ENCODE data around the gene OR4X1. TPM values are rescaled to one million over a fixed set of nuclear protein-coding genes. Genes with fewer than 3 reads are reported as not detected.
"Not testable (repeated sequence)": the region's sequence is repeated elsewhere in the genome, so short reads cannot be mapped to it uniquely, and the experiment has no call there.

The OR4X1 gene, protein sequence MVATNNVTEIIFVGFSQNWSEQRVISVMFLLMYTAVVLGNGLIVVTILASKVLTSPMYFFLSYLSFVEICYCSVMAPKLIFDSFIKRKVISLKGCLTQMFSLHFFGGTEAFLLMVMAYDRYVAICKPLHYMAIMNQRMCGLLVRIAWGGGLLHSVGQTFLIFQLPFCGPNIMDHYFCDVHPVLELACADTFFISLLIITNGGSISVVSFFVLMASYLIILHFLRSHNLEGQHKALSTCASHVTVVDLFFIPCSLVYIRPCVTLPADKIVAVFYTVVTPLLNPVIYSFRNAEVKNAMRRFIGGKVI
- total RNA-seq (not detected in 2 replicates), polyA plus RNA-seq (not detected in 2 replicates), polyA minus RNA-seq (ENCODE audit: low replicate concordance) (not detected in 2 replicates)
- not detected in 2 replicates for polyA plus RNA-seq (2012)

DNA sequence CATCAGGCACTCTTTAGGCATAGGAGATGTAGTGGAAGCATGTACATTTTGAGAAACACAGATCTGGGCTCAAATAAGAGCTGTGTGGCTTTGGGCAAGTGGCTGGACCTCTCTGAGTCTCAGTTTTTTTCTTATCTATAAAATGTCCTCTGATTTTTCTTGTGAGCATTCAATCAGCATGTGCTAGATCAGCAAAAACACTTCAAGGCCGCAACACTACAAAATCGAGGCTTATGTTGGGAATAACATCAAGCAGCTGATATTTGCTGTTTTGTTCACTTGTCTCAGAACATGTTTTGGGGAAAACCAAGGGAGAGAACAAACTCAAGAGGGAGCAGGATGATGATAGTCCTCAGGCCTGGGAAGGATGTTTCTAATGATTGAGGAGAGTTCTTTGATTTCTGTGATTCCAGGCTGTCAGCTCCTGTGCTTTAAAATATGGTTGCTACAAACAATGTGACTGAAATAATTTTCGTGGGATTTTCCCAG lies at the start of gene OR4X1:
OR4X1 (plus strand) TSS at position 439 of the 489 bp plus-strand sequence; CDS start at position 439, 0 bp downstream.
- no peaks in the 10 kb centered on the region for H3K36me3 ChIP-seq (ENCODE audit: control insufficient read depth, insufficient read depth, low read length)
- TF ChIP-seq, protein P1, sequence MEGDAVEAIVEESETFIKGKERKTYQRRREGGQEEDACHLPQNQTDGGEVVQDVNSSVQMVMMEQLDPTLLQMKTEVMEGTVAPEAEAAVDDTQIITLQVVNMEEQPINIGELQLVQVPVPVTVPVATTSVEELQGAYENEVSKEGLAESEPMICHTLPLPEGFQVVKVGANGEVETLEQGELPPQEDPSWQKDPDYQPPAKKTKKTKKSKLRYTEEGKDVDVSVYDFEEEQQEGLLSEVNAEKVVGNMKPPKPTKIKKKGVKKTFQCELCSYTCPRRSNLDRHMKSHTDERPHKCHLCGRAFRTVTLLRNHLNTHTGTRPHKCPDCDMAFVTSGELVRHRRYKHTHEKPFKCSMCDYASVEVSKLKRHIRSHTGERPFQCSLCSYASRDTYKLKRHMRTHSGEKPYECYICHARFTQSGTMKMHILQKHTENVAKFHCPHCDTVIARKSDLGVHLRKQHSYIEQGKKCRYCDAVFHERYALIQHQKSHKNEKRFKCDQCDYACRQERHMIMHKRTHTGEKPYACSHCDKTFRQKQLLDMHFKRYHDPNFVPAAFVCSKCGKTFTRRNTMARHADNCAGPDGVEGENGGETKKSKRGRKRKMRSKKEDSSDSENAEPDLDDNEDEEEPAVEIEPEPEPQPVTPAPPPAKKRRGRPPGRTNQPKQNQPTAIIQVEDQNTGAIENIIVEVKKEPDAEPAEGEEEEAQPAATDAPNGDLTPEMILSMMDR (conservative IDR thresholded peaks at IDR 0.05 in 1 of 2, IDR thresholded peaks at IDR 0.05 in 1 of 2; ENCODE audit: low read depth in 1 of 2, low read length in 2 of 2) = no peak
- TF ChIP-seq EZH2 (IDR thresholded peaks at IDR 0.05; ENCODE audit: low read length, missing control alignments) = no peak

DNA sequence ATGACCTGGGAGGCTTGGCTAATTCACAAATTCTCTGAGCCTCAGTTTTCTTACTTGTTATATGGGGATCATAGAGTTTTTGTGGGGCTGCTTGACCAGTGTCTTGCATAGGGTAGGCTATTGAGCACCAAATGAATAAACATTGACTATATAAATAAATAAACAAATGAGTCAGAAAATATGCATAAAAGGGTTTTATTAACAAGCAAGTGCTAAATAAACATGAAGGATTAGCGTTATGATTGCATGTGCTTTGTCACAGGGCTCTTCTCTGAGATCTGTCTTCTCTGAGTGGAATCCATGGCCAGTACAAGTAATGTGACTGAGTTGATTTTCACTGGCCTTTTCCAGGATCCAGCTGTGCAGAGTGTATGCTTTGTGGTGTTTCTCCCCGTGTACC lies 47.2 kb upstream of the OR4X1 start, which contains the start of gene OR4B1:
OR4B1 (plus strand) TSS at position 301 of the 400 bp plus-strand sequence; CDS start at position 301, 0 bp downstream.
- H3K36me3 ChIP-seq (ENCODE audit: control insufficient read depth, insufficient read depth, low read length) = no peaks in the 10 kb centered on the region
- H3K4me1 ChIP-seq (ENCODE audit: control insufficient read depth, extremely low read depth, insufficient read depth, low read length) = no peaks in the 10 kb centered on the region
- no peak within 1 kb of the TSS for H2AFZ ChIP-seq (ENCODE audit: low read length)
- no peak within 1 kb of the TSS for H3K27ac ChIP-seq (ENCODE audit: insufficient read depth, low read length)
- no peak within 1 kb of the TSS for H3K9ac ChIP-seq (ENCODE audit: insufficient read depth, low read length)
- H3K4me3 ChIP-seq (replicated peaks in 1 of 4; ENCODE audit: control extremely low read depth in 1 of 4, insufficient read depth in 1 of 4, low read depth in 3 of 4, low read length in 4 of 4) = no peak within 1 kb of the TSS
- no peaks in the 10 kb centered on the region for H3K27me3 ChIP-seq (ENCODE audit: control insufficient read depth, insufficient read depth, low read length)
- no peaks in the 10 kb centered on the region for H4K20me1 ChIP-seq (ENCODE audit: control insufficient read depth, extremely low read depth, insufficient read depth, low read length)
- no peaks in the 10 kb centered on the region for H3K9me3 ChIP-seq (ENCODE audit: control insufficient read depth, insufficient read depth, low read depth, low read length)
- TF ChIP-seq, protein P1 (conservative IDR thresholded peaks at IDR 0.05 in 1 of 2, IDR thresholded peaks at IDR 0.05 in 1 of 2; ENCODE audit: low read depth in 1 of 2, low read length in 2 of 2) = no peak
- TF ChIP-seq EZH2 (IDR thresholded peaks at IDR 0.05; ENCODE audit: low read length, missing control alignments) = no peak
- no peak for DNase-seq (ENCODE audit: low read depth in 2 of 2)
- no peak within 1 kb of the TSS for H3K4me2 ChIP-seq (ENCODE audit: extremely low read depth, insufficient read depth, low read length)
- no peaks in the 10 kb centered on the region for H3K79me2 ChIP-seq (ENCODE audit: control insufficient read depth, insufficient read depth, low read length)

More for the DNA sequence above, at the start of gene OR4X1:
- Histone ChIP-seq H3K9ac (ENCODE audit: insufficient read depth, low read length) (no peak within 1 kb of the TSS), H3K9me3 (ENCODE audit: control insufficient read depth, insufficient read depth, low read depth, low read length) (no peaks in the 10 kb centered on the region), H3K4me1 (ENCODE audit: control insufficient read depth, extremely low read depth, insufficient read depth, low read length) (no peaks in the 10 kb centered on the region), H3K4me3 (replicated peaks in 1 of 4; ENCODE audit: control extremely low read depth in 1 of 4, insufficient read depth in 1 of 4, low read depth in 3 of 4, low read length in 4 of 4) (no peak within 1 kb of the TSS), H3K27me3 (ENCODE audit: control insufficient read depth, insufficient read depth, low read length) (no peaks in the 10 kb centered on the region), H4K20me1 (ENCODE audit: control insufficient read depth, extremely low read depth, insufficient read depth, low read length) (no peaks in the 10 kb centered on the region), H3K79me2 (ENCODE audit: control insufficient read depth, insufficient read depth, low read length) (no peaks in the 10 kb centered on the region), H3K27ac (ENCODE audit: insufficient read depth, low read length) (no peak within 1 kb of the TSS), H2AFZ (ENCODE audit: low read length) (no peak within 1 kb of the TSS), H3K4me2 (ENCODE audit: extremely low read depth, insufficient read depth, low read length) (no peak within 1 kb of the TSS)
- no peak for DNase-seq (ENCODE audit: low read depth in 2 of 2)

DNA sequence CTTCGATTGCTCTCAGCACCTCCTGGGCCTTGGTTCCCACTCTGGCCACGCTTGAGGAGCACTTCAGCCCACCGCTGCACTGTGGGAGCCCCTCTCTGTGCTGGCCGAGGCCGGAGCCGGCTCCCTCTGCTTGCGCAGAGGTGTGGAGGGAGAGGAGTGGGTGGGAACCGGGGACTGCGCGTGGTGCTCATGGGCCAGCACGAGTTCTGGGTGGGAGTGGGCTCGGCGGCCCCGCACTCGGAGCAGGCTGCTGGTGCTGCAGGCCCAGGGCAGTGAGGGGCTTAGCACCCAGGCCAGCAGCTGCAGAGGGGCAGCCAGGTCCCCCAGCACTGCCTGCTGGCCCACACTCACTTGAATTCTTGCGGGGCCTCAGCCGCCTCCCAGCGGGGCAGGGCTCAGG lies 34.9 kb upstream of the OR4X1 start:
- Histone ChIP-seq H3K4me3 (replicated peaks in 1 of 4; ENCODE audit: control extremely low read depth in 1 of 4, insufficient read depth in 1 of 4, low read depth in 3 of 4, low read length in 4 of 4) (no peak overlapping the region), H3K79me2 (ENCODE audit: control insufficient read depth, insufficient read depth, low read length) (no peaks in the 10 kb centered on the region), H3K36me3 (ENCODE audit: control insufficient read depth, insufficient read depth, low read length) (no peaks in the 10 kb centered on the region), H3K9ac (ENCODE audit: insufficient read depth, low read length) (no peak overlapping the region), H3K4me1 (ENCODE audit: control insufficient read depth, extremely low read depth, insufficient read depth, low read length) (no peaks in the 10 kb centered on the region), H3K27me3 (ENCODE audit: control insufficient read depth, insufficient read depth, low read length) (no peaks in the 10 kb centered on the region), H4K20me1 (ENCODE audit: control insufficient read depth, extremely low read depth, insufficient read depth, low read length) (no peaks in the 10 kb centered on the region), H3K4me2 (ENCODE audit: extremely low read depth, insufficient read depth, low read length) (no peak overlapping the region), H3K9me3 (ENCODE audit: control insufficient read depth, insufficient read depth, low read depth, low read length) (no peaks in the 10 kb centered on the region), H2AFZ (ENCODE audit: low read length) (no peak overlapping the region), H3K27ac (ENCODE audit: insufficient read depth, low read length) (no peak overlapping the region)
- no peak for TF ChIP-seq EZH2 (IDR thresholded peaks at IDR 0.05; ENCODE audit: low read length, missing control alignments)
- TF ChIP-seq, protein P1 (conservative IDR thresholded peaks at IDR 0.05 in 1 of 2, IDR thresholded peaks at IDR 0.05 in 1 of 2; ENCODE audit: low read depth in 1 of 2, low read length in 2 of 2) = no peak
- no peak for DNase-seq (ENCODE audit: low read depth in 2 of 2)

DNA sequence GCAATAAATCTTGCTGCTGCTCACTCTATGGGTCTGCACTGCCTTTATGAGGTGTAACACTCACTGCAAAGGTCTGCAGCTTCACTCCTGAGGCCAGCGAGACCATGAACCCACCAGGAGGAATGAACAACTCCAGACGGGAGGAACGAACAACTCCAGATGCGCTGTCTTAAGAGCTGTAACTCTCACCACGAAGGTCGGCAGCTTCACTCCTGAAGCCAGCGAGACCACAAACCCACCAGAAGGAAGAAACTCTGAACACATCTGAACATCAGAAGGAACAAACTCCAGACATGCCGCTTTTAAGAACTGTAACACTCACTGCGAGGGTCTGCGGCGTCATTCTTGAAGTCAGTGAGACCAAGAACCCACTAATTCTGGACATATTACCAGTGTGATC lies 33.6 kb upstream of the OR4X1 start:
- H2AFZ ChIP-seq (ENCODE audit: low read length); H3K9ac ChIP-seq (ENCODE audit: insufficient read depth, low read length); H3K9me3 ChIP-seq (ENCODE audit: control insufficient read depth, insufficient read depth, low read depth, low read length); H3K4me1 ChIP-seq (ENCODE audit: control insufficient read depth, extremely low read depth, insufficient read depth, low read length); H3K27me3 ChIP-seq (ENCODE audit: control insufficient read depth, insufficient read depth, low read length); H3K4me2 ChIP-seq (ENCODE audit: extremely low read depth, insufficient read depth, low read length); H3K79me2 ChIP-seq (ENCODE audit: control insufficient read depth, insufficient read depth, low read length); H3K36me3 ChIP-seq (ENCODE audit: control insufficient read depth, insufficient read depth, low read length); H3K4me3 ChIP-seq (replicated peaks in 1 of 4; ENCODE audit: control extremely low read depth in 1 of 4, insufficient read depth in 1 of 4, low read depth in 3 of 4, low read length in 4 of 4); H3K27ac ChIP-seq (ENCODE audit: insufficient read depth, low read length); DNase-seq (ENCODE audit: low read depth in 2 of 2); H4K20me1 ChIP-seq (ENCODE audit: control insufficient read depth, extremely low read depth, insufficient read depth, low read length): not testable (repeated sequence)

Data from fibroblast of lung (primary cell).